Testis (tissue), 2 donors: Measurements from ENCODE around the gene MAP3K20.

Source experiments
- POLR2A ChIP-seq: fragments of 450-650 bp; IDR thresholded peaks from one replicate; pipeline ENCODE4 v1.6.1; 2017; ENCODE audit warnings: antibody characterized with exemption, mild to moderate bottlenecking, moderate library complexity
- TF ChIP-seq, protein P1 (sequence below), 3 experiments: fragments of 450-650 bp in 2 of 3; fragments of 200-600 bp in 1 of 3; sonication (generic) in 1 of 3; IDR thresholded peaks; one replicate each; pipeline ENCODE4 v1.5.1; 2016 to 2019; ENCODE audit warnings: antibody characterized with exemption in 3 of 3, mild to moderate bottlenecking in 2 of 3, moderate library complexity in 1 of 3

DNA sequence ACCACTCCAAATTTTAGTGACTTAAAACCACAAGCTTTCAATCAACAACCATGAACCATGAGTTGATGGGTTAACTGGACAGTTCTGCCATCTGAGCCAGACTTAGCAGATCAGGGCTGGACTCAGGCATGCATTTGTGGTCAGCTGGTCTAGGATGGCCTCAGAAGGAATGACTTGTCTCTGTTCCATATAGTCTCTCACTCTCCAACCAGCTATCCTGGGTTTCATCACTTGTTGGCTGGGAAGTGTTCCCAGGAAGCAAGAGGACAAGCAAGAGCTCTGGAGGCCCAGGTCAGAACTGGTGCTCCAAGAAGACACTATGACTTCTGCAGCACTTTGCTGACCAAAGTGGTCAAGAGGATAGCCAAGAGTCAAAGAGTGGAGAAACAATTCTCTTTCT is 17.5 kb upstream of the MAP3K20 start:
- TF ChIP-seq, protein P1, sequence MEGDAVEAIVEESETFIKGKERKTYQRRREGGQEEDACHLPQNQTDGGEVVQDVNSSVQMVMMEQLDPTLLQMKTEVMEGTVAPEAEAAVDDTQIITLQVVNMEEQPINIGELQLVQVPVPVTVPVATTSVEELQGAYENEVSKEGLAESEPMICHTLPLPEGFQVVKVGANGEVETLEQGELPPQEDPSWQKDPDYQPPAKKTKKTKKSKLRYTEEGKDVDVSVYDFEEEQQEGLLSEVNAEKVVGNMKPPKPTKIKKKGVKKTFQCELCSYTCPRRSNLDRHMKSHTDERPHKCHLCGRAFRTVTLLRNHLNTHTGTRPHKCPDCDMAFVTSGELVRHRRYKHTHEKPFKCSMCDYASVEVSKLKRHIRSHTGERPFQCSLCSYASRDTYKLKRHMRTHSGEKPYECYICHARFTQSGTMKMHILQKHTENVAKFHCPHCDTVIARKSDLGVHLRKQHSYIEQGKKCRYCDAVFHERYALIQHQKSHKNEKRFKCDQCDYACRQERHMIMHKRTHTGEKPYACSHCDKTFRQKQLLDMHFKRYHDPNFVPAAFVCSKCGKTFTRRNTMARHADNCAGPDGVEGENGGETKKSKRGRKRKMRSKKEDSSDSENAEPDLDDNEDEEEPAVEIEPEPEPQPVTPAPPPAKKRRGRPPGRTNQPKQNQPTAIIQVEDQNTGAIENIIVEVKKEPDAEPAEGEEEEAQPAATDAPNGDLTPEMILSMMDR (IDR thresholded peaks at IDR 0.05) = no peak
- TF ChIP-seq POLR2A = no peak
